SK-N-SH (cell line): ENCODE data around the gene CPED1.

Experiments used
- EZH2phosphoT487 ChIP-seq: fragments of 200-600 bp; sonication (generic); IDR thresholded peaks from 2 replicates; pipeline ENCODE4 v1.6.1; 2017; ENCODE audit warnings: low read depth, mixed run types, mild to moderate bottlenecking, antibody characterized with exemption, moderate library complexity, borderline replicate concordance
- FOXM1 ChIP-seq: IDR thresholded peaks from 2 replicates; pipeline ENCODE4 v1.4.0; 2012; ENCODE audit warnings: low read depth, mild to moderate bottlenecking
- GABPA ChIP-seq: IDR thresholded peaks from 2 replicates; pipeline ENCODE4 v1.4.0; 2012; ENCODE audit warnings: low read depth, mild to moderate bottlenecking
- JUND ChIP-seq: IDR thresholded peaks from 2 replicates; pipeline ENCODE4 v1.4.0; 2012
- MXI1 ChIP-seq: IDR thresholded peaks from 2 replicates; pipeline ENCODE4 v1.6.1; 2012; ENCODE audit warnings: mild to moderate bottlenecking, low read depth, low read length, improper control_type of control experiment
- NFIC ChIP-seq: IDR thresholded peaks from 2 replicates; pipeline ENCODE4 v1.4.0; 2012; ENCODE audit warnings: borderline replicate concordance
- SIN3A ChIP-seq: IDR thresholded peaks from 2 replicates; pipeline ENCODE4 v1.6.1; 2012; ENCODE audit warnings: low read depth, mild to moderate bottlenecking, low read length, moderate library complexity, borderline replicate concordance
- TAF1 ChIP-seq: IDR thresholded peaks from 2 replicates; pipeline ENCODE4 v1.6.1; 2012; ENCODE audit warnings: low read depth, mild to moderate bottlenecking, low read length, moderate library complexity, borderline replicate concordance
- USF2 ChIP-seq: fragments of 150-350 bp; IDR thresholded peaks from 2 replicates; pipeline ENCODE4 v1.6.1; 2017; ENCODE audit warnings: antibody characterized with exemption, low read length, low read depth, borderline replicate concordance
- TF ChIP-seq, protein P1 (sequence below): fragments of 200-600 bp; sonication (generic); IDR thresholded peaks from 2 replicates; pipeline ENCODE4 v1.6.1; 2017; ENCODE audit warnings: antibody characterized with exemption, mild to moderate bottlenecking, moderate library complexity
- TF ChIP-seq, protein P2 (sequence below): IDR thresholded peaks from 2 replicates; pipeline ENCODE4 v1.4.0; 2012; ENCODE audit warnings: low read depth, borderline replicate concordance
- TF ChIP-seq, protein P3 (sequence below): IDR thresholded peaks from 2 replicates; pipeline ENCODE4 v1.6.1; 2012; ENCODE audit warnings: mild to moderate bottlenecking, low read depth, low read length, moderate library complexity

DNA sequence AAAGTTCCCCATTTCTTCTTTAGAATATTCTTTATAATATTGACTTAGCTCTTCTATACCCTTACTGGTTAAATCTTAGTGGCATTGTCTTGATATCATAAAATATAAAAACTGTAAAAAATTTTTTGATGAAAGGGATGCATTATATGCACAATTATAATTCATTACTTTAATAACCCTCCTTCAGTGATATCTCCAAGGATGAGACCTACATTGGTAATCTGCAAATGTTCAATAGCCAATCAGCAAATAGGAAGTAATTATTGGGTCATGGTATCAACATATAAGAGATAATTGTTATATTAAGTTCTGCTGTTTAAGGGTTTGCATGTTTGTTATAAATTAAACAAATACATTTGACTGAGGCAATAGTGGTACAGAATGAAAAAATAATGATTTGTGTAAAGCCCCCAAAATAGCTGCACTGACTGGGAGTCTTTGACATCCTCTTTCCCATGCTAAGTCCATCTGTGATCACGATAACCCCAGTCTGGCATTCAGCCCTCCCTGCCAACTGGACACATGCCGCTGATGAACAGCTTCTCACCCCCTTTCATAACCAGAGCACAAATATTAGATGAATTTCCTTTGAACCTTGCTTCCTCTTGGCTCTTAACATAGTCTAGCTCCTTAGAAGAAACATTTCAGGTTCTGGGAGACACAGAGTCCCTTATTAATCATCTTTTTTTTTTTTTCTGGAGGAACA, 169.5 kb downstream of the CPED1 start:
- TF ChIP-seq MXI1, result no peak
- TF ChIP-seq, protein P1, sequence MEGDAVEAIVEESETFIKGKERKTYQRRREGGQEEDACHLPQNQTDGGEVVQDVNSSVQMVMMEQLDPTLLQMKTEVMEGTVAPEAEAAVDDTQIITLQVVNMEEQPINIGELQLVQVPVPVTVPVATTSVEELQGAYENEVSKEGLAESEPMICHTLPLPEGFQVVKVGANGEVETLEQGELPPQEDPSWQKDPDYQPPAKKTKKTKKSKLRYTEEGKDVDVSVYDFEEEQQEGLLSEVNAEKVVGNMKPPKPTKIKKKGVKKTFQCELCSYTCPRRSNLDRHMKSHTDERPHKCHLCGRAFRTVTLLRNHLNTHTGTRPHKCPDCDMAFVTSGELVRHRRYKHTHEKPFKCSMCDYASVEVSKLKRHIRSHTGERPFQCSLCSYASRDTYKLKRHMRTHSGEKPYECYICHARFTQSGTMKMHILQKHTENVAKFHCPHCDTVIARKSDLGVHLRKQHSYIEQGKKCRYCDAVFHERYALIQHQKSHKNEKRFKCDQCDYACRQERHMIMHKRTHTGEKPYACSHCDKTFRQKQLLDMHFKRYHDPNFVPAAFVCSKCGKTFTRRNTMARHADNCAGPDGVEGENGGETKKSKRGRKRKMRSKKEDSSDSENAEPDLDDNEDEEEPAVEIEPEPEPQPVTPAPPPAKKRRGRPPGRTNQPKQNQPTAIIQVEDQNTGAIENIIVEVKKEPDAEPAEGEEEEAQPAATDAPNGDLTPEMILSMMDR, result no peak
- TF ChIP-seq TAF1, result no peak
- TF ChIP-seq GABPA, result no peak
- TF ChIP-seq, protein P2, sequence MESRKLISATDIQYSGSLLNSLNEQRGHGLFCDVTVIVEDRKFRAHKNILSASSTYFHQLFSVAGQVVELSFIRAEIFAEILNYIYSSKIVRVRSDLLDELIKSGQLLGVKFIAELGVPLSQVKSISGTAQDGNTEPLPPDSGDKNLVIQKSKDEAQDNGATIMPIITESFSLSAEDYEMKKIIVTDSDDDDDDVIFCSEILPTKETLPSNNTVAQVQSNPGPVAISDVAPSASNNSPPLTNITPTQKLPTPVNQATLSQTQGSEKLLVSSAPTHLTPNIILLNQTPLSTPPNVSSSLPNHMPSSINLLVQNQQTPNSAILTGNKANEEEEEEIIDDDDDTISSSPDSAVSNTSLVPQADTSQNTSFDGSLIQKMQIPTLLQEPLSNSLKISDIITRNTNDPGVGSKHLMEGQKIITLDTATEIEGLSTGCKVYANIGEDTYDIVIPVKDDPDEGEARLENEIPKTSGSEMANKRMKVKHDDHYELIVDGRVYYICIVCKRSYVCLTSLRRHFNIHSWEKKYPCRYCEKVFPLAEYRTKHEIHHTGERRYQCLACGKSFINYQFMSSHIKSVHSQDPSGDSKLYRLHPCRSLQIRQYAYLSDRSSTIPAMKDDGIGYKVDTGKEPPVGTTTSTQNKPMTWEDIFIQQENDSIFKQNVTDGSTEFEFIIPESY, result no peak
- no peak for TF ChIP-seq SIN3A
- no peak for TF ChIP-seq EZH2phosphoT487
- TF ChIP-seq FOXM1, result no peak
- no peak for TF ChIP-seq JUND
- TF ChIP-seq, protein P3, sequence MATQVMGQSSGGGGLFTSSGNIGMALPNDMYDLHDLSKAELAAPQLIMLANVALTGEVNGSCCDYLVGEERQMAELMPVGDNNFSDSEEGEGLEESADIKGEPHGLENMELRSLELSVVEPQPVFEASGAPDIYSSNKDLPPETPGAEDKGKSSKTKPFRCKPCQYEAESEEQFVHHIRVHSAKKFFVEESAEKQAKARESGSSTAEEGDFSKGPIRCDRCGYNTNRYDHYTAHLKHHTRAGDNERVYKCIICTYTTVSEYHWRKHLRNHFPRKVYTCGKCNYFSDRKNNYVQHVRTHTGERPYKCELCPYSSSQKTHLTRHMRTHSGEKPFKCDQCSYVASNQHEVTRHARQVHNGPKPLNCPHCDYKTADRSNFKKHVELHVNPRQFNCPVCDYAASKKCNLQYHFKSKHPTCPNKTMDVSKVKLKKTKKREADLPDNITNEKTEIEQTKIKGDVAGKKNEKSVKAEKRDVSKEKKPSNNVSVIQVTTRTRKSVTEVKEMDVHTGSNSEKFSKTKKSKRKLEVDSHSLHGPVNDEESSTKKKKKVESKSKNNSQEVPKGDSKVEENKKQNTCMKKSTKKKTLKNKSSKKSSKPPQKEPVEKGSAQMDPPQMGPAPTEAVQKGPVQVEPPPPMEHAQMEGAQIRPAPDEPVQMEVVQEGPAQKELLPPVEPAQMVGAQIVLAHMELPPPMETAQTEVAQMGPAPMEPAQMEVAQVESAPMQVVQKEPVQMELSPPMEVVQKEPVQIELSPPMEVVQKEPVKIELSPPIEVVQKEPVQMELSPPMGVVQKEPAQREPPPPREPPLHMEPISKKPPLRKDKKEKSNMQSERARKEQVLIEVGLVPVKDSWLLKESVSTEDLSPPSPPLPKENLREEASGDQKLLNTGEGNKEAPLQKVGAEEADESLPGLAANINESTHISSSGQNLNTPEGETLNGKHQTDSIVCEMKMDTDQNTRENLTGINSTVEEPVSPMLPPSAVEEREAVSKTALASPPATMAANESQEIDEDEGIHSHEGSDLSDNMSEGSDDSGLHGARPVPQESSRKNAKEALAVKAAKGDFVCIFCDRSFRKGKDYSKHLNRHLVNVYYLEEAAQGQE, result no peak
- no peak for TF ChIP-seq NFIC
- no peak for TF ChIP-seq USF2
